NCI-H1930 (cell line): Measurements from ENCODE around the gene KATNBL1.

Experiments used
- DNase-seq, 2 experiments: peaks; one replicate each; lab custom pipeline; 2025; lab: John Stamatoyannopoulos, UW

Gene KATNBL1

DNA sequence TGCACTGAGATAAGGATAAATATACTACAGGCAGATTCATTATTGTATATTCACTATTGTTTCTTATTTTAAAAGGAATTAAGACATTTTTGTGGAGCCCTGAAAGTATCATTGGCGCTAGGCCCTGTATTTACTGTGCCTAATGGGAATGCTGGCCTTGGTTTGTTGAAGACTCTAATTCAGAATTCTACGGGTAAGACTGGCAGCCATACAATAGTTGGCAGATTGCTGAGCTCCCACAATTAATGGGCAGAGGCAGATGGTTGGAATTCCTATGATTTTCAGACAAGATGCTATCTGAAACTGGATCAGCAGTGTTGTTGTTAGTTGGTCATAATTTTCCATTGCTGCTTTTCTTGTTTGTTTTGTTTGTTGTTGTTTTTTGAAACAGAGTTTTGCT, 93.3 kb downstream of the KATNBL1 start:
- no peak for DNase-seq

DNA sequence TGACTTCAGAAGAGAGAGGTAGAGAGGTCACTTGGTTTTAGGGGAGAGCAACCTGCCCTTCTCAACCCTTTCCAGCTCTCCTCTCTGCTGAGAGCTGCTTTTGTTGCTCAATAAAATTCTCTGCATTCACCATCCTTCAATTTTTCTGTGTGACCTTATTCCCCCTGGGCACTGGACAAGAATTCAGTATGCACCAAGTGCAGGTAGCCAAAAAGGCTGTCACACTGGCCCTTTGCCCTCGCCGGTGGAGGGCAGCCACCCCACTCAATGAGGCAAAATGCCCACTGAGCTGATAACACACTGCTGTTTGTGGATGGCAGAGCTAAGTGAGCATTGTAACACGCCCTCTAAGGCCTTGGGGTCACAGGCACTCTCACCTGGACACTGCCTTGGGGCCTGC, 95.2 kb downstream of the KATNBL1 start:
- DNase-seq = no peak

DNA sequence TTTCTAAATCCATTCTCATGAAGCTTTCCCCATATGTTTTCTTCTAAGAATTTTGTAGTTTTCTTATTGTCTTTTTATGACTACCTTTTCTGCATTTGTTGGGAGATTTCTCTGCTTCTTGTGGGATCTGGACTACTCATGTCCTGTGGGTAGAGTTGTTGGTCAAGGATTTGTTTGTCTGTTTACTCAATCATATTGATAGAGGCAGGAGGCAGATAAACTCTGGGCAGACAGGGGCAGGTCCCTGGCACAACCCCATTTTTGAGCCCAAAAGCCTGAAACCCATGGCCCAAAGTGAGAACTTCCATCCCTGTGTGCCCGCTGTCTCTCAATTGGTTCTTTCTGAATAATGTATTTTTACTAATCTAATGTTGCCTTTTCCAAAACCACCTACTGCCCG, 95.7 kb downstream of the KATNBL1 start:
- no peak for DNase-seq

DNA sequence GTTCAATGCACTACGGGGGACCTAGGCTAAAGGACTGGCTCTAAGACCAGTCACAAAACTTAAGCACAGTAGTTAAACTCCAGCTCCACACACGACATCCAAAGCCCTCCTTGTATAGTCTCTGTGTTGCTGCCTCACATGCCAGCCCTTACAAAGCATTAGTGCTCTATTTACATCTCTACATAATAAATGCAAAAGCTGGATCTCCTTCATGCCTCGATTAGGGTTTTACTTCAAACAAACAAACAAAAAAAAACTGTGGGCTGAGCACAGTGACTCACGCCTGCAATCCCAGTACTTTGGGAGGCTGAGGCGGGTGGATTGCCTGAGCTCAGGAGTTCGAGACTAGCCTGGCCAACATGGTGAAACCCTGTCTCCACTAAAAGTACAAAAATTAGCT, 98.4 kb downstream of the KATNBL1 start:
- DNase-seq = no peak

DNA sequence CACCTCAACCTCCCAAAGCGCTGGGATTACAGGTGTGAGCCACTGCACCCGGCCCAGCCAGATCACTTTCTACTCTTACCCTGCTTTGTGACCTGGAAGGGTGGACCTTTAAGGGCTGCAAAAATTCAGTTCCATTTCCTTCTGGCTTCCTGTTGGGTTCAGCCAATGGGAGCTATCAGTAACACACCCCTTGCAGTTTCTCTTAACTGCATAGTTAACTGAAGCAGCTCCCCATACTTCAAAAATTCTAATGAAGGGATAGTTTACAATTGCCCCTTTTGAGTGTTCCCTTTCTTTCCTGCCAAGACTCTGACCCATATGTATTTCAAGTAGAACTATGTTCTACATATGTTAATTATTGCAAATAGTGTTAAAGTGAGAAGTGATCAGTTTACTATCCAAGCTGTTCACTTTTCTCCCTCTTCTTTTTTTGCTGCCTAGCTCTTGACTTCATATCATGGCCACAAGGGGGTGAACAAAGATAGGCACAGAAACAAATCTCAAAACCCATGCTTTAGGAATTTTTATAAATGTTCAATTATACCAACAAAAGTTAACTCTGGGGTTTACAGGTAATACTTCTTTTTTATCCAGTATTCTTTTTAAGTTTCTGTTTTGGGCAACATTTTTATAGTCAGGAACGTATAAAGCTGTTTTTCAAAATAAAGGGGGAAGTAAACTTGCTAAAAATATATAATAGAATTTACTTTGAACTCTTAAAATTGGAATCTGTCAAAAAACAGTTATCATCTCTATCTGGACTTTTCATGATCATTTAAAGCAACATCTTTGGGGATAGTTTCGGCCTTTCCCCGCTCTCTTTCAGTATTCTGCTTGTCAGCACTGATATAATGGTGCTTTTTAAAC, 99.9 kb downstream of the KATNBL1 start:
- DNase-seq = no peak

DNA sequence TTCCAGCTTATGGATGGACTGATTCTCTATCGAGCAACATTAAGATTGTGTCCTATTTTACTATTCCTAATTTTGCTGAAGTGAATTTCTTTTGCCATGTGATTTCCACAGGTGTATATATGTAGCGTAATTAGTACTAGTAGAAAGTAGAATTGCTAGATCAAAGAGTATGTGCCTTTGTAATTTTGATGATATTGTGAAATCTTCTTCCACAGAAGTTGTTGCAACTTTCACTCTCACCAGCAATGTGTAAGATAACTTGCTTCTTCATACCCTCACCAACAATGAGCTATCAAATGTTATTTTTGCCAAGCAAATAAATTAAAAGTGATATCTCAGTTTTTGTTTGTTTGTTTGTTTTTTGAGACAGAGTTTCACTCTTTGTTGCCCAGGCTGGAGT, 102.6 kb downstream of the KATNBL1 start:
- DNase-seq = no peak

DNA sequence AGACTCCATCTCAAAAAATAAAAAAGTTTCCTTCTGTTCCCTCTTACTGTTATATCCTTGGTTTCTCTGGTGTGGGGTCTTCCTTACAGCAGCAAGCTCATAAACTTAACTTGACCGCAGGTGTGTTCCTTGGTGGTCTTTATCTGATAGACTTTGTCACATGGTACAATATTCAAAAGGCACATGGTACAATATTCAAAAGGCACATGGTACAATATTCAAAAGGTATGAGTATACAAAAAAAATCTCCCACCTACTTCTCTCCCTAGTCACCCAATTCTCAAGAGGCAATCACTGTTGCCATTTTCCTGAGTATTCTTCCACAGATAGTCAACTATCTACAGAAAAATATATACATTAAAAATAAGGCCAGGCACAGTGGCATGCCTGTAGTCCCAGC, 103.5 kb downstream of the KATNBL1 start:
- DNase-seq = no peak

DNA sequence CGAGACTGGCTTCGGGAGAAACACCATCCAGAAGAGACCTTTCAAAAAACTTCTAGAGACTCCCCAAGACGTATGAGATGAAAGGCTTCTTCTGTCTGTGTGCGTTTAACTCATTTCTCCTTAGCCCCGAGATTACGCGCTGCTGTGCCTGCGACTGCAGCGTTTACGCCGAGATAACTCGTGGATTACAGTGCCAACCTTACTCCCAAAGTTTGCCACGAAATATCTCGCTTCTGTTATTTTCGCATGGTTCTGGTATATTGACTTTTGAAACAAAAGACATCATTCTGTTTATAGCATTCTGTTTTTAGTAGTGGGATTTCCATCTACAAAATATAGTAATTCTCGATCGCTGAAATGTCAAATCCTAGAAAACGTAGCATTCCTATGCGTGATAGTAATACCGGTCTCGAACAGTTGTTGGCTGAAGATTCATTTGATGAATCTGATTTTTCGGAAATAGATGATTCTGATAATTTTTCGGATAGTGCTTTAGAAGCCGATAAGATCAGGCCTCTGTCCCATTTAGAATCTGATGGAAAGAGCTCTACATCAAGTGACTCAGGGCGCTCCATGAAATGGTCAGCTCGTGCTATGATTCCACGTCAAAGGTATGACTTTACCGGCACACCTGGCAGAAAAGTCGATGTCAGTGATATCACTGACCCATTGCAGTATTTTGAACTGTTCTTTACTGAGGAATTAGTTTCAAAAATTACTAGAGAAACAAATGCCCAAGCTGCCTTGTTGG, 107.5 kb downstream of the KATNBL1 start:
- no peak for DNase-seq

DNA sequence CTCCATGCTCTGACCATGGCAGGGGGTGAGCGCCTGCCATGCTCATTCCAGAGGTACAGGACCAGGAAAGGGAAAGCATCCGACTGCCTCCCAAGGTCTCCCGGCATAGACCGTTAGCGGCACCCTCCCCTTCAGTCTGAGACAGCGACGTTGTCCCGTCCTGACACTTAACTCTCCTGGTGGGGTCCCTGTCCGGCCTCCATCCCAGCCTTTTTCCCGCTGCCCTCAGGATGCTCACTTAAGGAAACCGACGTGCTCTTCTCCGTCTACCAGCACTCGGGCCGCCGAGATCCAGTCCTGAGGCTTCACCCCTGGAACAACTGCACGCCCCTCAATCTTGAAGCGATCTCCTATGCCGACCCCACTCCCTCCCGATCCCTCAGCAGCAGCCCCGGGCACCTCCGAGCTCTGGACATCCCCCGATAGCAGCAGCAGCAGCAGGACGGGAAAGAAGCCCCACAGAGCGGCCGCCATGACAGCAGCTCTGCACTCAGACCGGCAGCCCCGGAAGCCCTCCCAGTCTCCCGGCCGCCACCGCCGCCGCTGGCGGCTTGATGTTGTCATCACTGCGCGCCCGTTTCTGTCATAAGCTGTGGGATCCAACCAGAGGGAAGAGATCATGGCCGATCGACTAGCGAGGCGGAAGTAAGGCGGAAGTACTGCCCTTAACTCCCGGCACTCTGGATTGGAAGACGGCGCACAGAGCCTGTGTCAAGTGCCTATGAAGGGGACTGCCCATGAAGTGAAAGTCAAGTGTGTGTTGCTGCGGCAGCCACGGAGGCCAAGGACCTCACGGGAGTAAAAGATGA, 108.3 kb downstream of the KATNBL1 start, which contains the start of the genes EMC7 and PGBD4:
TSS of gene EMC7 (minus strand) at position 497 of the 809 bp plus-strand sequence. CDS start at position 474, 23 bp downstream.
TSS of gene PGBD4 (plus strand) at position 718 of the 809 bp plus-strand sequence. CDS start 449 bp downstream, outside the sequence.
- DNase-seq = peak; percentile 90 to 93

DNA sequence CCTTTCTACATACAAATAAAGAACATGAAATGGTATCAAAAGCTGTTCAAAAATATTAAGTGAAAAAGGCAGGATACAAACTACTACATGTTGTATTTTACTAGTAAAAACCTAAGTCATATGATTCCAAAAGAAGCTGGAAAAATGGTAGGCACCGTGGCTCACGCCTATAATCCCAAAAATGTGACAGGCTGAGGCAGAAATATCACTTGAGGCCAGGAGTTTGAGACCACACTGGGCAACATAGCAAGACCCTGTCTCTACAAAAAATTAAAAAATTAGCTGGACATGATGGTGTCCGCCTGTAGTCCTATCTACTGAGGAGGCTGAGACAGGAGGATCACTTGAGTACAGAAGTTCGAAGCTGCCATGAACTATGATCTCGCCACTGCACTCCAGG, 110.0 kb downstream of the KATNBL1 start:
- DNase-seq = no peak
